ENCODE measurements around the gene ESYT2.

The ESYT2 gene

GRCh38 chr7:158825628-158826289 lies 3.5 kb downstream of the ESYT2 start:
- DNase-seq, result no peak

GRCh38 chr7:158824028-158824427 lies 5.3 kb downstream of the ESYT2 start:
- no peak for DNase-seq

GRCh38 chr7:158821171-158822031 lies 7.9 kb downstream of the ESYT2 start:
- DNase-seq, result no peak

- DNase-seq, result no peak
Observed at GRCh38 chr7:158820656-158821055, 8.7 kb downstream of the ESYT2 start.

- no peak for DNase-seq
Observed at GRCh38 chr7:158819571-158820203, 9.6 kb downstream of the ESYT2 start.

- DNase-seq, result peak; percentile 91
Observed at GRCh38 chr7:158818325-158819213, 10.7 kb downstream of the ESYT2 start.

GRCh38 chr7:158816995-158817394 lies 12.3 kb downstream of the ESYT2 start:
- DNase-seq, result no peak

GRCh38 chr7:158816271-158816670 lies 13.0 kb downstream of the ESYT2 start:
- DNase-seq, result no peak

GRCh38 chr7:158815800-158816128 lies 13.5 kb downstream of the ESYT2 start:
- DNase-seq, result no peak

GRCh38 chr7:158815083-158815799 lies 14.1 kb downstream of the ESYT2 start:
- DNase-seq, result no peak

GRCh38 chr7:158814637-158815036 lies 14.7 kb downstream of the ESYT2 start:
- DNase-seq, result no peak

GRCh38 chr7:158812684-158813083 lies 16.6 kb downstream of the ESYT2 start:
- no peak for DNase-seq

- DNase-seq, result no peak
Observed at GRCh38 chr7:158811894-158812293, 17.4 kb downstream of the ESYT2 start.

- DNase-seq, result no peak
Observed at GRCh38 chr7:158811461-158811860, 17.8 kb downstream of the ESYT2 start.

GRCh38 chr7:158810846-158811245 lies 18.5 kb downstream of the ESYT2 start:
- no peak for DNase-seq

- no peak for DNase-seq
Observed at GRCh38 chr7:158809596-158809995, 19.7 kb downstream of the ESYT2 start.

GRCh38 chr7:158808126-158808525 lies 21.2 kb downstream of the ESYT2 start:
- DNase-seq, result no peak

GRCh38 chr7:158805937-158806336 lies 23.4 kb downstream of the ESYT2 start:
- DNase-seq, result no peak

- DNase-seq, result no peak
Observed at GRCh38 chr7:158805414-158805813, 23.9 kb downstream of the ESYT2 start.

- no peak for DNase-seq
Observed at GRCh38 chr7:158804335-158804734, 25.0 kb downstream of the ESYT2 start.

GRCh38 chr7:158803367-158803969 lies 25.8 kb downstream of the ESYT2 start:
- no peak for DNase-seq

Data from T1000 (cell line).